GM19240 (cell line): ENCODE measurements around the gene PPP4R2.

Experiments used
- DNase-seq: peaks from one replicate; pipeline ENCODE4 v3.0.0; 2011; ENCODE audit warnings: low spot score; ENCODE audit not compliant: insufficient read length

The PPP4R2 gene

GRCh38 chr3:73114711-73115110 is 118.1 kb downstream of the PPP4R2 start:
- no peak for DNase-seq

GRCh38 chr3:73115806-73116205 is 119.2 kb downstream of the PPP4R2 start:
- DNase-seq = no peak
